ENCODE data around the gene PAK4. TPM values are rescaled to one million over a fixed set of nuclear protein-coding genes. Genes with fewer than 3 reads are reported as not detected.

The PAK4 gene
- total and polyA plus RNA-seq, 10 of the 15 experiments (the other 5 are each of a cell fraction or from before 2014, with no cell fraction given) = 0.08 to 19.3 (median 5.9) TPM

DNA sequence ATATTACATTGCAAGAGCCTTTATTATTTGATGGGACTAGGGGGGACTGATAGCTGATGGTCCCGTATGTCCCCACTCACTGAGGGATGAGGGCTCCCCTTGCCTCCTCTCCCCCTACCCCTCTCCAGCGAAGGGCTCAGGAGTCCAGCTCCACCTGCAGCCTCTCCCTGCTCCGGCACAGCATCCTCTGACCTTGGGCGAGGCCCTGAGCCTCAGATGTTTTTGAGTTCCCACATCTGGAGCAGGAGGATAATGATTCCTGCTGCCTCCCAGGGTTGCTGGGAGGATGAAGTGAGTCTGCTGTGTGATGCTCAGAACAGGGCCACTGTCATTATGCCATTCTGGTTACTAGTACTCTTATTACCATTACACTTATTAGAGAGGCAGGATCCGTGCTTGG lies 15.0 kb downstream of the PAK4 start:
- Histone ChIP-seq H3K4me2 (ENCODE audit: control insufficient read depth, insufficient read depth) (no peak overlapping the region), H2AFZ (ENCODE audit: control insufficient read depth, low read depth, low read length) (no peak overlapping the region), H3K79me2 (ENCODE audit: control insufficient read depth, insufficient read depth, low read length) (no peaks in the 10 kb centered on the region), H3K9me3 (replicated peaks; ENCODE audit: control insufficient read depth, insufficient read depth, low read length) (no peaks in the 10 kb centered on the region), H3K4me1 (ENCODE audit: control insufficient read depth, insufficient read depth, low read length) (0 out of 2 replicates have a peak, but pooled peaks cover 4% of the 10 kb centered on the region), H3K27ac (ENCODE audit: control insufficient read depth, insufficient read depth) (no peak overlapping the region), H3K9ac (ENCODE audit: control insufficient read depth, insufficient read depth, low read length) (no peak overlapping the region), H3K4me3 (no peak overlapping the region), H3K36me3 (ENCODE audit: control insufficient read depth in 2 of 2, insufficient read depth in 2 of 2, low read length in 1 of 2) (no peaks in the 10 kb centered on the region; a peak in 1 of 4 replicates), H4K20me1 (ENCODE audit: control insufficient read depth, insufficient read depth) (no peaks in the 10 kb centered on the region), H3K27me3 (replicated peaks in 1 of 2; ENCODE audit: control insufficient read depth in 2 of 2, insufficient read depth in 2 of 2, low read length in 1 of 2) (no peaks in the 10 kb centered on the region)
- intact Hi-C loops (cut with micrococcal nuclease; ENCODE audit: unreplicated experiment) = no loop called here
- in situ Hi-C loops (cut with MboI) = no loop called here
- no peak for ATAC-seq
- ChIA-PET POLR2A (no interaction called here), CTCF (no interaction called here), RAD21 (ENCODE audit: unreplicated experiment) (no interaction called here), SMC1A (ENCODE audit: uncharacterized antibody, unreplicated experiment) (no interaction called here)
- 69% methylated on average over 5 of the region's 5 CpGs for WGBS (ENCODE audit: insufficient coverage, insufficient replicate concordance, low lambda C conversion rate, missing lambda C conversion rate)
- TF ChIP-seq RFX5 (IDR thresholded peaks at IDR 0.05; ENCODE audit: low read depth, low read length) = no peak
- no peak for TF ChIP-seq YBX1 (IDR thresholded peaks at IDR 0.05)
- no peak for TF ChIP-seq ASH2L (IDR thresholded peaks at IDR 0.05; ENCODE audit: borderline replicate concordance, low read depth)
- TF ChIP-seq FOXK2 (IDR thresholded peaks at IDR 0.05) = no peak
- no peak for TF ChIP-seq RUNX3 (IDR thresholded peaks at IDR 0.05; ENCODE audit: low read length)
- TF ChIP-seq EGR1 (IDR thresholded peaks at IDR 0.05; ENCODE audit: borderline replicate concordance in 1 of 2, low read depth in 2 of 2, low read length in 2 of 2) = no peak
- TF ChIP-seq, protein P1, sequence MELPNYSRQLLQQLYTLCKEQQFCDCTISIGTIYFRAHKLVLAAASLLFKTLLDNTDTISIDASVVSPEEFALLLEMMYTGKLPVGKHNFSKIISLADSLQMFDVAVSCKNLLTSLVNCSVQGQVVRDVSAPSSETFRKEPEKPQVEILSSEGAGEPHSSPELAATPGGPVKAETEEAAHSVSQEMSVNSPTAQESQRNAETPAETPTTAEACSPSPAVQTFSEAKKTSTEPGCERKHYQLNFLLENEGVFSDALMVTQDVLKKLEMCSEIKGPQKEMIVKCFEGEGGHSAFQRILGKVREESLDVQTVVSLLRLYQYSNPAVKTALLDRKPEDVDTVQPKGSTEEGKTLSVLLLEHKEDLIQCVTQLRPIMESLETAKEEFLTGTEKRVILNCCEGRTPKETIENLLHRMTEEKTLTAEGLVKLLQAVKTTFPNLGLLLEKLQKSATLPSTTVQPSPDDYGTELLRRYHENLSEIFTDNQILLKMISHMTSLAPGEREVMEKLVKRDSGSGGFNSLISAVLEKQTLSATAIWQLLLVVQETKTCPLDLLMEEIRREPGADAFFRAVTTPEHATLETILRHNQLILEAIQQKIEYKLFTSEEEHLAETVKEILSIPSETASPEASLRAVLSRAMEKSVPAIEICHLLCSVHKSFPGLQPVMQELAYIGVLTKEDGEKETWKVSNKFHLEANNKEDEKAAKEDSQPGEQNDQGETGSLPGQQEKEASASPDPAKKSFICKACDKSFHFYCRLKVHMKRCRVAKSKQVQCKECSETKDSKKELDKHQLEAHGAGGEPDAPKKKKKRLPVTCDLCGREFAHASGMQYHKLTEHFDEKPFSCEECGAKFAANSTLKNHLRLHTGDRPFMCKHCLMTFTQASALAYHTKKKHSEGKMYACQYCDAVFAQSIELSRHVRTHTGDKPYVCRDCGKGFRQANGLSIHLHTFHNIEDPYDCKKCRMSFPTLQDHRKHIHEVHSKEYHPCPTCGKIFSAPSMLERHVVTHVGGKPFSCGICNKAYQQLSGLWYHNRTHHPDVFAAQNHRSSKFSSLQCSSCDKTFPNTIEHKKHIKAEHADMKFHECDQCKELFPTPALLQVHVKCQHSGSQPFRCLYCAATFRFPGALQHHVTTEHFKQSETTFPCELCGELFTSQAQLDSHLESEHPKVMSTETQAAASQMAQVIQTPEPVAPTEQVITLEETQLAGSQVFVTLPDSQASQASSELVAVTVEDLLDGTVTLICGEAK (IDR thresholded peaks at IDR 0.05; ENCODE audit: borderline replicate concordance) = no peak
- TF ChIP-seq JUNB (IDR thresholded peaks at IDR 0.05) = no peak
- no peak for DNase-seq (ENCODE audit: low read depth, low spot score)
- BruUV-seq (replicated peaks) = no TSS peak
- no peak for FAIRE-seq
